Measurements from ENCODE around the gene LAS1L. TPM values are rescaled to one million over a fixed set of nuclear protein-coding genes. Genes with fewer than 3 reads are reported as not detected.
A peak's percentile ranks its signal among the peaks of the same experiment; 100 is the strongest.

The LAS1L gene
- total and polyA plus RNA-seq, 9 of the 15 experiments (the other 6 are each of a cell fraction or from before 2014, with no cell fraction given) = 43.3 to 119 (median 86.4) TPM

DNA sequence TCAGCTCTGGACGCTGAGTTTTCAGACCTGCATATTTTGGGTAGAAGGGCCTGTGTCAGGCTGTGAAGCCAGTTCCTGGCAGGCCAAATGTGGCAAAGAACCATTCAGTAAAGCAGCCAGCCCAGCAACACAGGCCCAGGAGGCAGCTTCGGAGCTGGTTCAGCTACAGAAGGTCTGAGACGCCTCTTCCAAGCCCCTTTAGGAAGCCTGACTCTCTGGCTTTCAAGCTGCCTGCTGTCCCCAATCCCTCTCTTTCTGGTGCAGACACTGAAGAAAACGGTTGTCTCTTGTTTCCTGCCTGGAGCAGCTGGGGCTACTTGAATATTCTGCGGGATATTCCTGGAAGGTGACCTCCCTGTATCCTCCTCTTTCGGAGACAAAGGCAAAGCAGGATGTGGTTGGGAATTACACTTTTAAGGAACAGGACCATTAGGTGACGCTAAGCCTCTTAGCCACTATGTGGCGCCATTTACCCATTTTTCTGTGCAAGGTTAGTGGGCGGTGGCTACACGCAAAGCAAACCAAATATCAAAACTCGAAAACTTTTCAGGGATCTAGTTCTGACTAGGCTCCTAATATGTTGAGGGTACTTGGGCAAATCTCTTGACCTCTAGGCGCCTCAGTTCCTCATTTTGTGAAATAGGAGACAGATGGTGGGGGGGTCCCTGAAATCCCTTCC is 47.2 kb upstream of the LAS1L start (continued):
- TF ChIP-seq, protein P1, sequence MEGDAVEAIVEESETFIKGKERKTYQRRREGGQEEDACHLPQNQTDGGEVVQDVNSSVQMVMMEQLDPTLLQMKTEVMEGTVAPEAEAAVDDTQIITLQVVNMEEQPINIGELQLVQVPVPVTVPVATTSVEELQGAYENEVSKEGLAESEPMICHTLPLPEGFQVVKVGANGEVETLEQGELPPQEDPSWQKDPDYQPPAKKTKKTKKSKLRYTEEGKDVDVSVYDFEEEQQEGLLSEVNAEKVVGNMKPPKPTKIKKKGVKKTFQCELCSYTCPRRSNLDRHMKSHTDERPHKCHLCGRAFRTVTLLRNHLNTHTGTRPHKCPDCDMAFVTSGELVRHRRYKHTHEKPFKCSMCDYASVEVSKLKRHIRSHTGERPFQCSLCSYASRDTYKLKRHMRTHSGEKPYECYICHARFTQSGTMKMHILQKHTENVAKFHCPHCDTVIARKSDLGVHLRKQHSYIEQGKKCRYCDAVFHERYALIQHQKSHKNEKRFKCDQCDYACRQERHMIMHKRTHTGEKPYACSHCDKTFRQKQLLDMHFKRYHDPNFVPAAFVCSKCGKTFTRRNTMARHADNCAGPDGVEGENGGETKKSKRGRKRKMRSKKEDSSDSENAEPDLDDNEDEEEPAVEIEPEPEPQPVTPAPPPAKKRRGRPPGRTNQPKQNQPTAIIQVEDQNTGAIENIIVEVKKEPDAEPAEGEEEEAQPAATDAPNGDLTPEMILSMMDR (IDR thresholded peaks at IDR 0.05 in 2 of 3, conservative IDR thresholded peaks at IDR 0.05 in 1 of 3; ENCODE audit: insufficient read depth in 2 of 3, low read depth in 1 of 3, low read length in 3 of 3) = peak; percentile 74 to 90 (median 77)
- TF ChIP-seq RAD21 (CRISPR knock-in tag; conservative IDR thresholded peaks at IDR 0.05 in 1 of 2, IDR thresholded peaks at IDR 0.05 in 1 of 2) = peak; percentile 86 to 89
- no peak for TF ChIP-seq CBFB (CRISPR knock-in tag; IDR thresholded peaks at IDR 0.05)
- TF ChIP-seq ETS2 (tag; IDR thresholded peaks at IDR 0.05; ENCODE audit: borderline replicate concordance, poor library complexity, severe bottlenecking) = no peak
- TF ChIP-seq, protein P2, sequence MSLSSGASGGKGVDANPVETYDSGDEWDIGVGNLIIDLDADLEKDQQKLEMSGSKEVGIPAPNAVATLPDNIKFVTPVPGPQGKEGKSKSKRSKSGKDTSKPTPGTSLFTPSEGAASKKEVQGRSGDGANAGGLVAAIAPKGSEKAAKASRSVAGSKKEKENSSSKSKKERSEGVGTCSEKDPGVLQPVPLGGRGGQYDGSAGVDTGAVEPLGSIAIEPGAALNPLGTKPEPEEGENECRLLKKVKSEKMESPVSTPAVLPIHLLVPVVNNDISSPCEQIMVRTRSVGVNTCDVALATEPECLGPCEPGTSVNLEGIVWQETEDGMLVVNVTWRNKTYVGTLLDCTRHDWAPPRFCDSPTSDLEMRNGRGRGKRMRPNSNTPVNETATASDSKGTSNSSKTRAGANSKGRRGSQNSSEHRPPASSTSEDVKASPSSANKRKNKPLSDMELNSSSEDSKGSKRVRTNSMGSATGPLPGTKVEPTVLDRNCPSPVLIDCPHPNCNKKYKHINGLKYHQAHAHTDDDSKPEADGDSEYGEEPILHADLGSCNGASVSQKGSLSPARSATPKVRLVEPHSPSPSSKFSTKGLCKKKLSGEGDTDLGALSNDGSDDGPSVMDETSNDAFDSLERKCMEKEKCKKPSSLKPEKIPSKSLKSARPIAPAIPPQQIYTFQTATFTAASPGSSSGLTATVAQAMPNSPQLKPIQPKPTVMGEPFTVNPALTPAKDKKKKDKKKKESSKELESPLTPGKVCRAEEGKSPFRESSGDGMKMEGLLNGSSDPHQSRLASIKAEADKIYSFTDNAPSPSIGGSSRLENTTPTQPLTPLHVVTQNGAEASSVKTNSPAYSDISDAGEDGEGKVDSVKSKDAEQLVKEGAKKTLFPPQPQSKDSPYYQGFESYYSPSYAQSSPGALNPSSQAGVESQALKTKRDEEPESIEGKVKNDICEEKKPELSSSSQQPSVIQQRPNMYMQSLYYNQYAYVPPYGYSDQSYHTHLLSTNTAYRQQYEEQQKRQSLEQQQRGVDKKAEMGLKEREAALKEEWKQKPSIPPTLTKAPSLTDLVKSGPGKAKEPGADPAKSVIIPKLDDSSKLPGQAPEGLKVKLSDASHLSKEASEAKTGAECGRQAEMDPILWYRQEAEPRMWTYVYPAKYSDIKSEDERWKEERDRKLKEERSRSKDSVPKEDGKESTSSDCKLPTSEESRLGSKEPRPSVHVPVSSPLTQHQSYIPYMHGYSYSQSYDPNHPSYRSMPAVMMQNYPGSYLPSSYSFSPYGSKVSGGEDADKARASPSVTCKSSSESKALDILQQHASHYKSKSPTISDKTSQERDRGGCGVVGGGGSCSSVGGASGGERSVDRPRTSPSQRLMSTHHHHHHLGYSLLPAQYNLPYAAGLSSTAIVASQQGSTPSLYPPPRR (CRISPR knock-in tag; IDR thresholded peaks at IDR 0.05; ENCODE audit: borderline replicate concordance) = no peak
- TF ChIP-seq, protein P3, sequence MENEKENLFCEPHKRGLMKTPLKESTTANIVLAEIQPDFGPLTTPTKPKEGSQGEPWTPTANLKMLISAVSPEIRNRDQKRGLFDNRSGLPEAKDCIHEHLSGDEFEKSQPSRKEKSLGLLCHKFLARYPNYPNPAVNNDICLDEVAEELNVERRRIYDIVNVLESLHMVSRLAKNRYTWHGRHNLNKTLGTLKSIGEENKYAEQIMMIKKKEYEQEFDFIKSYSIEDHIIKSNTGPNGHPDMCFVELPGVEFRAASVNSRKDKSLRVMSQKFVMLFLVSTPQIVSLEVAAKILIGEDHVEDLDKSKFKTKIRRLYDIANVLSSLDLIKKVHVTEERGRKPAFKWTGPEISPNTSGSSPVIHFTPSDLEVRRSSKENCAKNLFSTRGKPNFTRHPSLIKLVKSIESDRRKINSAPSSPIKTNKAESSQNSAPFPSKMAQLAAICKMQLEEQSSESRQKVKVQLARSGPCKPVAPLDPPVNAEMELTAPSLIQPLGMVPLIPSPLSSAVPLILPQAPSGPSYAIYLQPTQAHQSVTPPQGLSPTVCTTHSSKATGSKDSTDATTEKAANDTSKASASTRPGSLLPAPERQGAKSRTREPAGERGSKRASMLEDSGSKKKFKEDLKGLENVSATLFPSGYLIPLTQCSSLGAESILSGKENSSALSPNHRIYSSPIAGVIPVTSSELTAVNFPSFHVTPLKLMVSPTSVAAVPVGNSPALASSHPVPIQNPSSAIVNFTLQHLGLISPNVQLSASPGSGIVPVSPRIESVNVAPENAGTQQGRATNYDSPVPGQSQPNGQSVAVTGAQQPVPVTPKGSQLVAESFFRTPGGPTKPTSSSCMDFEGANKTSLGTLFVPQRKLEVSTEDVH (IDR thresholded peaks at IDR 0.05; ENCODE audit: low read depth, partially characterized antibody) = no peak
- TF ChIP-seq, protein P4, sequence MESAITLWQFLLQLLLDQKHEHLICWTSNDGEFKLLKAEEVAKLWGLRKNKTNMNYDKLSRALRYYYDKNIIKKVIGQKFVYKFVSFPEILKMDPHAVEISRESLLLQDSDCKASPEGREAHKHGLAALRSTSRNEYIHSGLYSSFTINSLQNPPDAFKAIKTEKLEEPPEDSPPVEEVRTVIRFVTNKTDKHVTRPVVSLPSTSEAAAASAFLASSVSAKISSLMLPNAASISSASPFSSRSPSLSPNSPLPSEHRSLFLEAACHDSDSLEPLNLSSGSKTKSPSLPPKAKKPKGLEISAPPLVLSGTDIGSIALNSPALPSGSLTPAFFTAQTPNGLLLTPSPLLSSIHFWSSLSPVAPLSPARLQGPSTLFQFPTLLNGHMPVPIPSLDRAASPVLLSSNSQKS (CRISPR knock-in tag; IDR thresholded peaks at IDR 0.05) = no peak
